Ectodermal cell (in vitro differentiated cells): ENCODE measurements around the gene LDLRAD4.

Experiments used
- H3K27ac ChIP-seq: 2 replicates; pipeline ENCODE4 v1.7.0; 2013; ENCODE audit warnings: mild to moderate bottlenecking, low read depth, low read length; ENCODE audit not compliant: insufficient read depth, poor library complexity, severe bottlenecking
- H3K27me3 ChIP-seq: 2 replicates; pipeline ENCODE4 v1.7.0; 2013; ENCODE audit warnings: mild to moderate bottlenecking, low read length; ENCODE audit not compliant: insufficient read depth, control insufficient read depth, poor library complexity, severe bottlenecking
- H3K36me3 ChIP-seq: one replicate; pipeline ENCODE4 v1.7.0; 2013; ENCODE audit warnings: low read length; ENCODE audit not compliant: control insufficient read depth, insufficient read depth
- H3K4me1 ChIP-seq: one replicate; pipeline ENCODE4 v1.7.0; 2013; ENCODE audit warnings: low read length; ENCODE audit not compliant: control insufficient read depth, insufficient read depth
- H3K4me3 ChIP-seq: 2 replicates; pipeline ENCODE4 v1.7.0; 2013; ENCODE audit warnings: low read depth, low read length, control low read depth; ENCODE audit not compliant: insufficient read depth
- H3K9me3 ChIP-seq: 2 replicates; pipeline ENCODE4 v1.7.0; 2013; ENCODE audit warnings: mild to moderate bottlenecking, low read length, moderate library complexity; ENCODE audit not compliant: control insufficient read depth
- WGBS, 2 experiments: methylation state at CpG; one replicate each; pipeline ENCODE4 v1.1.7; 2013; ENCODE audit warnings: missing lambda C conversion rate in 2 of 2; 5-methylcytosine and 5-hydroxymethylcytosine counted together

Gene LDLRAD4

GRCh38 chr18:13390711-13391110 lies 172.2 kb downstream of the LDLRAD4 start:
- no peaks in the 10 kb centered on the region for H3K27me3 ChIP-seq
- no peak overlapping the region for H3K27ac ChIP-seq
- H3K36me3 ChIP-seq: no peaks in the 10 kb centered on the region
- WGBS, 2 experiments: 92 to 94% methylated on average over 4 of the region's 4 CpGs
- H3K4me3 ChIP-seq: no peak overlapping the region
- H3K9me3 ChIP-seq: no peaks in the 10 kb centered on the region
- H3K4me1 ChIP-seq: no peaks in the 10 kb centered on the region

- 93 to 95% methylated on average over 11 to 12 of the region's 12 CpGs for WGBS, 2 experiments
- Histone ChIP-seq H3K36me3 (no peaks in the 10 kb centered on the region), H3K4me3 (no peak overlapping the region), H3K27me3 (no peaks in the 10 kb centered on the region), H3K9me3 (no peaks in the 10 kb centered on the region), H3K27ac (no peak overlapping the region), H3K4me1 (no peaks in the 10 kb centered on the region)
Observed at GRCh38 chr18:13392029-13392750, 173.6 kb downstream of the LDLRAD4 start.

GRCh38 chr18:13392899-13393298 lies 174.3 kb downstream of the LDLRAD4 start:
- H3K4me1 ChIP-seq: no peaks in the 10 kb centered on the region
- no peak overlapping the region for H3K4me3 ChIP-seq
- WGBS, 2 experiments: 82 to 83% methylated on average over 8 of the region's 8 CpGs
- H3K36me3 ChIP-seq: no peaks in the 10 kb centered on the region
- no peaks in the 10 kb centered on the region for H3K9me3 ChIP-seq
- H3K27me3 ChIP-seq: no peaks in the 10 kb centered on the region
- no peak overlapping the region for H3K27ac ChIP-seq

- Histone ChIP-seq H3K27me3 (no peaks in the 10 kb centered on the region), H3K4me1 (no peaks in the 10 kb centered on the region), H3K36me3 (no peaks in the 10 kb centered on the region), H3K4me3 (no peak overlapping the region), H3K9me3 (no peaks in the 10 kb centered on the region), H3K27ac (no peak overlapping the region)
- WGBS, 2 experiments: 90 to 91% methylated on average over 11 of the region's 11 CpGs
Observed at GRCh38 chr18:13393338-13393737, 174.8 kb downstream of the LDLRAD4 start.

GRCh38 chr18:13394801-13395200 lies 176.2 kb downstream of the LDLRAD4 start:
- Histone ChIP-seq H3K36me3 (no peaks in the 10 kb centered on the region), H3K27me3 (no peaks in the 10 kb centered on the region), H3K4me1 (no peaks in the 10 kb centered on the region), H3K27ac (no peak overlapping the region), H3K4me3 (no peak overlapping the region), H3K9me3 (no peaks in the 10 kb centered on the region)
- WGBS, 2 experiments: 86 to 89% methylated on average over 3 of the region's 3 CpGs

GRCh38 chr18:13395577-13395976 lies 177.0 kb downstream of the LDLRAD4 start:
- WGBS, 2 experiments: 93 to 97% methylated on average over 12 to 22 of the region's 22 CpGs
- no peaks in the 10 kb centered on the region for H3K9me3 ChIP-seq
- H3K27me3 ChIP-seq: no peaks in the 10 kb centered on the region
- no peaks in the 10 kb centered on the region for H3K36me3 ChIP-seq
- no peak overlapping the region for H3K4me3 ChIP-seq
- H3K27ac ChIP-seq: no peak overlapping the region
- no peaks in the 10 kb centered on the region for H3K4me1 ChIP-seq

GRCh38 chr18:13397504-13398163 lies 179.1 kb downstream of the LDLRAD4 start:
- 90 to 91% methylated on average over 16 of the region's 16 CpGs for WGBS, 2 experiments

GRCh38 chr18:13398631-13399030 lies 180.1 kb downstream of the LDLRAD4 start:
- Histone ChIP-seq H3K9me3 (no peaks in the 10 kb centered on the region), H3K4me1 (no peaks in the 10 kb centered on the region), H3K36me3 (no peaks in the 10 kb centered on the region), H3K4me3 (no peak overlapping the region), H3K27me3 (no peaks in the 10 kb centered on the region), H3K27ac (no peak overlapping the region)
- 92 to 94% methylated on average over 11 of the region's 11 CpGs for WGBS, 2 experiments

More at GRCh38 chr18:13397504-13398163, 179.1 kb downstream of the LDLRAD4 start:
- H3K4me3 ChIP-seq: no peak overlapping the region
- no peaks in the 10 kb centered on the region for H3K36me3 ChIP-seq
- H3K27ac ChIP-seq: no peak overlapping the region
- H3K27me3 ChIP-seq: no peaks in the 10 kb centered on the region
- H3K4me1 ChIP-seq: no peaks in the 10 kb centered on the region
- no peaks in the 10 kb centered on the region for H3K9me3 ChIP-seq

GRCh38 chr18:13399511-13399910 lies 181.0 kb downstream of the LDLRAD4 start:
- no peaks in the 10 kb centered on the region for H3K36me3 ChIP-seq
- H3K9me3 ChIP-seq: no peaks in the 10 kb centered on the region
- H3K4me3 ChIP-seq: no peak overlapping the region
- whole genome bisulfite sequencing, 2 experiments: 92 to 95% methylated on average over 6 to 8 of the region's 8 CpGs
- no peaks in the 10 kb centered on the region for H3K27me3 ChIP-seq
- H3K27ac ChIP-seq: no peak overlapping the region
- no peaks in the 10 kb centered on the region for H3K4me1 ChIP-seq

GRCh38 chr18:13400636-13401315 lies 182.2 kb downstream of the LDLRAD4 start:
- no peak overlapping the region for H3K27ac ChIP-seq
- 94 to 95% methylated on average over 11 of the region's 11 CpGs for WGBS, 2 experiments
- H3K4me1 ChIP-seq: no peaks in the 10 kb centered on the region
- no peaks in the 10 kb centered on the region for H3K27me3 ChIP-seq
- H3K4me3 ChIP-seq: no peak overlapping the region
- H3K9me3 ChIP-seq: no peaks in the 10 kb centered on the region
- no peaks in the 10 kb centered on the region for H3K36me3 ChIP-seq
